Measurements from ENCODE around the gene USP35.

Gene USP35

GRCh38 chr11:78261367-78261766, 72.6 kb downstream of the USP35 start:
- in situ Hi-C loops (cut with MboI; ENCODE audit: low sequenced_read_pairs) = no loop called here

GRCh38 chr11:78261828-78262227, 73.1 kb downstream of the USP35 start:
- in situ Hi-C loops (cut with MboI; ENCODE audit: low sequenced_read_pairs) = no loop called here

- in situ Hi-C loops (cut with MboI; ENCODE audit: low sequenced_read_pairs) = no loop called here
These were observed 73.5 kb downstream of the USP35 start for GRCh38 chr11:78262238-78262637.

GRCh38 chr11:78262691-78263090, 74.0 kb downstream of the USP35 start:
- in situ Hi-C loops (cut with MboI; ENCODE audit: low sequenced_read_pairs) = no loop called here
